Nephron progenitor cell (in vitro differentiated cells): ENCODE results near the gene ADGRV1.

Experiments used
- DNase-seq: peaks from one replicate; pipeline ENCODE4 v3.0.0; 2021
- H3K27ac Mint-ChIP-seq: 2 replicates; pipeline ENCODE4 v1.8.0; 2021; ENCODE audit warnings: mild to moderate bottlenecking, moderate library complexity, mixed read lengths
- H3K27me3 Mint-ChIP-seq: 2 replicates; pipeline ENCODE4 v1.8.0; 2021; ENCODE audit warnings: mild to moderate bottlenecking, low read depth, mixed read lengths; ENCODE audit not compliant: poor library complexity
- H3K36me3 Mint-ChIP-seq: 2 replicates; pipeline ENCODE4 v1.8.0; 2021; ENCODE audit warnings: low read depth, mixed read lengths
- H3K4me1 Mint-ChIP-seq: 2 replicates; pipeline ENCODE4 v1.8.0; 2021; ENCODE audit warnings: mixed read lengths
- H3K4me3 Mint-ChIP-seq: 2 replicates; pipeline ENCODE4 v1.8.0; 2021; ENCODE audit warnings: mild to moderate bottlenecking, moderate library complexity, mixed read lengths
- H3K9me3 Mint-ChIP-seq: 2 replicates; pipeline ENCODE4 v1.8.0; 2021; ENCODE audit warnings: mild to moderate bottlenecking, moderate library complexity, mixed read lengths
- CTCF ChIP-seq: fragments of 200-600 bp; sonication (generic); IDR thresholded peaks from 2 replicates; pipeline ENCODE4 v1.5.0; 2021; ENCODE audit warnings: antibody characterized with exemption

The ADGRV1 gene

GRCh38 chr5:91170266-91170665 lies 611.7 kb downstream of the ADGRV1 start:
- Mint-ChIP-seq H3K4me1 (no peaks in the 10 kb centered on the region), H3K27me3 (no peaks in the 10 kb centered on the region), H3K27ac (no peak overlapping the region), H3K4me3 (no peak overlapping the region), H3K36me3 (no peaks in the 10 kb centered on the region), H3K9me3 (no peaks in the 10 kb centered on the region)
- no peak for TF ChIP-seq CTCF
- no peak for DNase-seq

- H3K36me3 Mint-ChIP-seq = no peaks in the 10 kb centered on the region
- no peak overlapping the region for H3K27ac Mint-ChIP-seq
- H3K27me3 Mint-ChIP-seq = no peaks in the 10 kb centered on the region
- no peaks in the 10 kb centered on the region for H3K9me3 Mint-ChIP-seq
- DNase-seq = no peak
- no peak for TF ChIP-seq CTCF
- H3K4me1 Mint-ChIP-seq = no peaks in the 10 kb centered on the region
- no peak overlapping the region for H3K4me3 Mint-ChIP-seq
These were observed 612.7 kb downstream of the ADGRV1 start for GRCh38 chr5:91171322-91171721.

- Mint-ChIP-seq H3K27ac (no peak overlapping the region), H3K4me3 (no peak overlapping the region), H3K9me3 (no peaks in the 10 kb centered on the region), H3K4me1 (no peaks in the 10 kb centered on the region), H3K27me3 (peaks cover 6% of the 10 kb centered on the region), H3K36me3 (no peaks in the 10 kb centered on the region)
- no peak for DNase-seq
- no peak for TF ChIP-seq CTCF
These were observed 615.8 kb downstream of the ADGRV1 start for GRCh38 chr5:91174396-91174795.

- Mint-ChIP-seq H3K36me3 (no peaks in the 10 kb centered on the region), H3K4me3 (no peak overlapping the region), H3K27me3 (peaks cover 11% of the 10 kb centered on the region), H3K4me1 (no peaks in the 10 kb centered on the region), H3K27ac (no peak overlapping the region), H3K9me3 (no peaks in the 10 kb centered on the region)
- no peak for TF ChIP-seq CTCF
- DNase-seq = no peak
These were observed 617.1 kb downstream of the ADGRV1 start for GRCh38 chr5:91175708-91176107.

GRCh38 chr5:91176288-91177016 lies 617.9 kb downstream of the ADGRV1 start:
- no peak for TF ChIP-seq CTCF
- Mint-ChIP-seq H3K27ac (no peak overlapping the region), H3K9me3 (no peaks in the 10 kb centered on the region), H3K27me3 (peaks cover 13% of the 10 kb centered on the region), H3K4me1 (no peaks in the 10 kb centered on the region), H3K4me3 (no peak overlapping the region), H3K36me3 (no peaks in the 10 kb centered on the region)
- no peak for DNase-seq

GRCh38 chr5:91177085-91177484 lies 618.5 kb downstream of the ADGRV1 start:
- no peak for DNase-seq
- no peak overlapping the region for H3K4me3 Mint-ChIP-seq
- H3K27me3 Mint-ChIP-seq = peaks cover 16% of the 10 kb centered on the region
- H3K4me1 Mint-ChIP-seq = no peaks in the 10 kb centered on the region
- no peak for TF ChIP-seq CTCF
- no peaks in the 10 kb centered on the region for H3K9me3 Mint-ChIP-seq
- H3K36me3 Mint-ChIP-seq = no peaks in the 10 kb centered on the region
- H3K27ac Mint-ChIP-seq = no peak overlapping the region
